IPS-18a (cell line): ENCODE measurements around the gene TMEM117.

Experiments
- H3K27ac ChIP-seq: one replicate; pipeline ENCODE4 v1.5.1; 2013; ENCODE audit warnings: low read length
- H3K27me3 ChIP-seq: one replicate; pipeline ENCODE4 v1.6.1; 2013; ENCODE audit warnings: mild to moderate bottlenecking, low read length; ENCODE audit not compliant: control insufficient read depth, insufficient read depth
- H3K36me3 ChIP-seq: one replicate; pipeline ENCODE4 v1.6.1; 2013; ENCODE audit warnings: low read depth, low read length; ENCODE audit not compliant: control insufficient read depth
- H3K4me1 ChIP-seq: one replicate; pipeline ENCODE4 v1.6.1; 2013; ENCODE audit warnings: low read depth, low read length; ENCODE audit not compliant: control insufficient read depth
- H3K4me3 ChIP-seq: one replicate; pipeline ENCODE4 v1.5.1; 2013; ENCODE audit warnings: low read length
- H3K9ac ChIP-seq: one replicate; pipeline ENCODE4 v1.6.1; 2013; ENCODE audit warnings: mild to moderate bottlenecking, low read length, moderate library complexity
- H3K9me3 ChIP-seq: one replicate; pipeline ENCODE4 v1.6.1; 2013; ENCODE audit warnings: low read depth, low read length; ENCODE audit not compliant: control insufficient read depth

The TMEM117 gene

GRCh38 chr12:44287545-44287944 is 451.7 kb downstream of the TMEM117 start:
- H3K27me3 ChIP-seq = no peaks in the 10 kb centered on the region
- H3K36me3 ChIP-seq = no peaks in the 10 kb centered on the region
- H3K9me3 ChIP-seq = no peaks in the 10 kb centered on the region
- no peak overlapping the region for H3K27ac ChIP-seq
- no peak overlapping the region for H3K9ac ChIP-seq
- H3K4me3 ChIP-seq = no peak overlapping the region
- H3K4me1 ChIP-seq = no peaks in the 10 kb centered on the region

DNA sequence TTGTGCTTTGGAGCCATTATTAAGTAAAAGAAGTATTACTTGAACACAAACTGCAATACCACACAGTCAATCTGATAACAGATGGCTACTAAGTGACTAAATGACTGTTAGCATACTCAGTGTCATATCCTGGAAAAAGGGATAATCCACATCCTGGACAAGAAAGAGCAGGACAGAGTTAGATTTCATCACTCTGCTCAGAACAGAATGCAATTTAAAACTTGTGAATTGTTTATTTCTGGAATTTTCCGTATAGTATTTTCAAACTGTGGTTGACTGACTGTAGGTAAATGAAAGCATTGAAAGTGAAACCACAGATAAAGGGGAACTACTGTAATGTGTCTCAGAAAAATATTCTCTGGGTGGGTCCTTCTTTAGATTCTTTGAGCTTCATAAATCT is 458.8 kb downstream of the TMEM117 start:
- Histone ChIP-seq H3K4me1 (peaks cover 4% of the 10 kb centered on the region), H3K36me3 (no peaks in the 10 kb centered on the region), H3K4me3 (no peak overlapping the region), H3K9ac (no peak overlapping the region), H3K27ac (no peak overlapping the region), H3K9me3 (no peaks in the 10 kb centered on the region), H3K27me3 (no peaks in the 10 kb centered on the region)

- H3K9me3 ChIP-seq = no peaks in the 10 kb centered on the region
- H3K27me3 ChIP-seq = no peaks in the 10 kb centered on the region
- H3K4me1 ChIP-seq = peaks cover 10% of the 10 kb centered on the region
- H3K4me3 ChIP-seq = no peak overlapping the region
- no peak overlapping the region for H3K9ac ChIP-seq
- no peaks in the 10 kb centered on the region for H3K36me3 ChIP-seq
- no peak overlapping the region for H3K27ac ChIP-seq
Measured at GRCh38 chr12:44295958-44296623, 460.2 kb downstream of the TMEM117 start.

DNA sequence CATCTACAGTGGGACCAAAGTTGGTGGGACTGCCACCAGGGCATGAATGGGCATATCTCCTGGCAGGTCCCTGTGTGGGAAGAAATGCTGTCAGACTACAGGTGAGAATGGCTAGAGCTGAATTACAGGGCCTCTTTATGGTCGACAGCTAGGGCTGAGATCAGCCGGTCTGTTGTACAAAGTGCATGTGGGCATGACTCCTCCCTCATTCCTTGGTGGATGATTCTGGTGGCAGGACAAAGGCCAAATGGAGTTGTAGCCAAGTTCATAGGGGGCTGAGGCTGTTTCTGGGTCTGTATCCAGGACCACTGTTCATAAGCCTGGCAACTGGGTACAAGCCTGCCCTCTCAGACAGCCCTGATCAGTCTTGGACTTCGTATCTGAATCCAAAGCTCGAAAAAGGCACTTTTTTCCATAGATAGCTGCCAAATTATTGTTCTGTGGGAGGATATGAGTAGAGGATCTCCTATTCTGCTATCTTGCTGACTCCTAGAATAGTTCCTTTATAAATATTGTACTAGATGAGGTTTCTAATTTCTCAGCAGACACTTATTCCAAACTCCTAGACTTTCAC is 460.8 kb downstream of the TMEM117 start:
- Histone ChIP-seq H3K36me3 (no peaks in the 10 kb centered on the region), H3K9me3 (no peaks in the 10 kb centered on the region), H3K4me1 (peaks cover 10% of the 10 kb centered on the region), H3K4me3 (no peak overlapping the region), H3K9ac (no peak overlapping the region), H3K27ac (no peak overlapping the region), H3K27me3 (no peaks in the 10 kb centered on the region)

DNA sequence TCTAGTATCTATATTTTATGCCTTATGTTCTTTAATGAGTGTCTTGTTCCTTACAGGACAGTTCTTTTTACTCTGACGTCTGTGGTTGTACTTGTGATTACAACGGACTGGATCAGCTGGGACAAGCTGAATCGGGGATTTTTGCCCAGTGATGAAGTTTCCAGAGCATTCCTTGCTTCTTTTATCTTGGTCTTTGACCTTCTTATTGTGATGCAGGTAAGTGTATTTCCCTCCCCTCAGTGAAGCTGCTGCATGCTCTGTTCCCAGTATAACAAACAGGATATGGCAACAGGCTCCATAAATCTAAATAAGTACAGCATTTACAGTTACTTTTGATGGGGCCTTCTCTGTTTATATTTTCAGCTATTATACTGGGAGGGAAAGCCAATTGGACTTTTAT is 463.6 kb downstream of the TMEM117 start:
- Histone ChIP-seq H3K36me3 (no peaks in the 10 kb centered on the region), H3K4me3 (no peak overlapping the region), H3K27ac (no peak overlapping the region), H3K27me3 (no peaks in the 10 kb centered on the region), H3K4me1 (peaks cover 10% of the 10 kb centered on the region), H3K9me3 (no peaks in the 10 kb centered on the region), H3K9ac (no peak overlapping the region)

DNA sequence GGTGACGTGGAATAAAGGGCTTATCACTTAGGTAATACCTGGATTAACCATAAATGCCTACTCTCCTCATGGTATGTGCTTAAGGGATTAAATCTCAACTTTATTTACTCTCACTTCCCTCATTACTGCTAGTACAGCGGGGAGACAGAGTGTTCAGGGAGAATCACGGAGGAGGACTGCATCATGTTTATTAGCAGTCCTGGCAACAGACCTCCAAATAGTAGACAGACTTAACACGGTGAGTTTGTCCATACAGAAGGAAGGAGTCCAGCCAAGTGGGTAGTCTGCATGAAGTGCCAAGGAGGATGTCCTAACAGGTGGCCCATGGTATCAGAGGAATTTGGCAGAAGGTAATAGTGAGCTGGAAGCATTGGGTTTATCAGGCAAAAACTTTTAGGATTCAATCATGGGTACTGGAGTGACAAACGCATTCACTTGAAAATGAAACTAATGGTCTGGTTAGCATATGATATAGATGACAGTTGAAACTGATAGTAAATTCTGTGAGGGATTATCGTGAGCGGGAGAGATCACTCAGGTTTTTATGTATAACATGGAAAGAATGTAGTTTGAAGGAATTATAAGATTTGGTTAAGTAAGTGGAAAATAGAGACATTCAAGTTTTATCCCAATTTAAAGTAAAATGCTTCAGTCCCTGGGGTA is 471.8 kb downstream of the TMEM117 start:
- no peaks in the 10 kb centered on the region for H3K36me3 ChIP-seq
- H3K9me3 ChIP-seq = peaks cover 2% of the 10 kb centered on the region
- no peak overlapping the region for H3K4me3 ChIP-seq
- H3K27me3 ChIP-seq = no peaks in the 10 kb centered on the region
- no peaks in the 10 kb centered on the region for H3K4me1 ChIP-seq
- no peak overlapping the region for H3K9ac ChIP-seq
- no peak overlapping the region for H3K27ac ChIP-seq

- Histone ChIP-seq H3K9ac (no peak overlapping the region), H3K27me3 (no peaks in the 10 kb centered on the region), H3K27ac (no peak overlapping the region), H3K4me1 (no peaks in the 10 kb centered on the region), H3K36me3 (no peaks in the 10 kb centered on the region), H3K4me3 (no peak overlapping the region), H3K9me3 (peaks cover 5% of the 10 kb centered on the region)
Measured at GRCh38 chr12:44313188-44313587, 477.3 kb downstream of the TMEM117 start.

GRCh38 chr12:44314007-44314500 is 478.2 kb downstream of the TMEM117 start:
- H3K9ac ChIP-seq = no peak overlapping the region
- H3K36me3 ChIP-seq = no peaks in the 10 kb centered on the region

DNA sequence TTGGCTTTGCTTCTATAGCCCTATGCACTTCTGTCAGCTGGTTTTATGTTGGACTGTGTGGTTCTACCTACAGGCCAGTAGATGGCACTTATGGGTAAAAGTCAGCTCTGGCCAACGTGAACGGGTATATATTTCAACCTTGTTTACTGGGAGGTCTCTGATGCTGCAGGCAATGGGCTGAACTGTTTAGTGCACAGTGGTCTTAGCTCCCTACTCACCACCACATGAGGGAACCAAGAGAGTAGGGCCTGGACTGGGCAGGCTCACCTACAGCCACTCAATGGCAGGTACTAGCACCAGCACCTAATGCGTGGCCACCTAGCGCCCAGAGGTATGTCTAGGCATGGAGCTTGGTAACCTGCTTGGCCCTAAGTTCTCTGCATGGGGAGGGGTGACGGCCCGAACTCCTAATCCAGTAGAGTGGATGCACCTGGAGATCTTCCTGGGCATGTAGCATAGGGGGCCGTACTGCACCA is 481.8 kb downstream of the TMEM117 start:
- no peaks in the 10 kb centered on the region for H3K36me3 ChIP-seq
- no peaks in the 10 kb centered on the region for H3K27me3 ChIP-seq

More at GRCh38 chr12:44314007-44314500, 478.2 kb downstream of the TMEM117 start:
- Histone ChIP-seq H3K9me3 (peaks cover 5% of the 10 kb centered on the region), H3K27me3 (no peaks in the 10 kb centered on the region), H3K27ac (no peak overlapping the region), H3K4me3 (no peak overlapping the region), H3K4me1 (no peaks in the 10 kb centered on the region)

DNA sequence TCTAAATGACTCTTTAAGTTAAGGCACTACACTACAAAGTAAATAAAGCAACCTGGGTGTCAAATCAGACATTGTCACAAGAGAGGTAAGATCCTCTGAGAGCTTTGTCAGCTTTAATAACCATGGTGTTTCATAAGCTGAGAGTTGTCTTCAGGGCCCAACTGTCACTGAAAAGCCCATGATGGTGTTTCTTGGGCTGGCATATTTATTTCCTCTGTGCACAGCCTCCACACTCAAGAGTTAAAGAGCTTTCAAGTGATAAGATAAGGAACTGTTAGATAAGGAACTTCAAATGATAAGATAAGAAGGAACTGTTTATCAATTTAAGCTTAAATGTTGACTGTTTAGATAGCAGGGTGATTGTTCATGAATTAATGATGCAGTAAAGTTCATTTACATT is 495.4 kb downstream of the TMEM117 start:
- H3K27me3 ChIP-seq = no peaks in the 10 kb centered on the region
- no peak overlapping the region for H3K4me3 ChIP-seq
- H3K9ac ChIP-seq = no peak overlapping the region
- no peaks in the 10 kb centered on the region for H3K9me3 ChIP-seq
- H3K36me3 ChIP-seq = no peaks in the 10 kb centered on the region
- H3K27ac ChIP-seq = no peak overlapping the region
- no peaks in the 10 kb centered on the region for H3K4me1 ChIP-seq

More for the DNA sequence above, 481.8 kb downstream of the TMEM117 start:
- Histone ChIP-seq H3K4me1 (no peaks in the 10 kb centered on the region), H3K9ac (no peak overlapping the region), H3K27ac (no peak overlapping the region), H3K9me3 (peaks cover 2% of the 10 kb centered on the region), H3K4me3 (no peak overlapping the region)

- Histone ChIP-seq H3K9me3 (no peaks in the 10 kb centered on the region), H3K36me3 (no peaks in the 10 kb centered on the region), H3K9ac (no peak overlapping the region), H3K4me1 (no peaks in the 10 kb centered on the region), H3K27ac (no peak overlapping the region), H3K27me3 (no peaks in the 10 kb centered on the region), H3K4me3 (no peak overlapping the region)
Measured at GRCh38 chr12:44334347-44334746, 498.5 kb downstream of the TMEM117 start.
